ENCODE results near the gene NR3C1. TPM values are rescaled to one million over a fixed set of nuclear protein-coding genes. Genes with fewer than 3 reads are reported as not detected.

Gene NR3C1
- total RNA-seq, 1 donor from 2014 or later: 0.17 TPM

- H2AFZ ChIP-seq (replicated peaks): no peak overlapping the region
- H3K27ac Mint-ChIP-seq: no peak overlapping the region
- no peak overlapping the region for H3K9ac ChIP-seq
- no peaks in the 10 kb centered on the region for H3K4me1 Mint-ChIP-seq
- TF ChIP-seq CTCF (IDR thresholded peaks at IDR 0.05) (no peak), EZH2 (IDR thresholded peaks at IDR 0.05) (no peak), EZH2phosphoT487 (IDR thresholded peaks at IDR 0.05) (no peak)
- H3K36me3 Mint-ChIP-seq: no peaks in the 10 kb centered on the region
- no peaks in the 10 kb centered on the region for H3K9me3 Mint-ChIP-seq
- H3K9me3 ChIP-seq (ENCODE audit: low read depth): no peaks in the 10 kb centered on the region
- DNase-seq (ENCODE audit: low spot score): no peak
- H3K4me3 ChIP-seq: no peak overlapping the region
- no peaks in the 10 kb centered on the region for H3K36me3 ChIP-seq
- no peaks in the 10 kb centered on the region for H3K79me2 ChIP-seq (ENCODE audit: low read depth)
- no peak overlapping the region for H3K4me3 Mint-ChIP-seq
- H3K27ac ChIP-seq: no peak overlapping the region
- no peaks in the 10 kb centered on the region for H3K27me3 ChIP-seq
- H3K4me1 ChIP-seq: peaks cover 5% of the 10 kb centered on the region
- H4K20me1 ChIP-seq (ENCODE audit: low read depth): no peaks in the 10 kb centered on the region
- H3K27me3 Mint-ChIP-seq (ENCODE audit: insufficient read depth, low read depth): no peaks in the 10 kb centered on the region
- no peaks in the 10 kb centered on the region for H3F3A ChIP-seq (ENCODE audit: low read depth)
- H3K4me2 ChIP-seq: no peak overlapping the region
Measured at GRCh38 chr5:143316844-143317631, 86.4 kb downstream of the NR3C1 start.

- TF ChIP-seq CTCF (IDR thresholded peaks at IDR 0.05) (no peak), EZH2phosphoT487 (IDR thresholded peaks at IDR 0.05) (no peak), EZH2 (IDR thresholded peaks at IDR 0.05) (no peak)
- Histone ChIP-seq H3F3A (ENCODE audit: low read depth) (no peaks in the 10 kb centered on the region), H3K4me3 (no peak overlapping the region), H4K20me1 (ENCODE audit: low read depth) (no peaks in the 10 kb centered on the region), H3K4me2 (no peak overlapping the region), H3K9ac (no peak overlapping the region), H3K27me3 (no peaks in the 10 kb centered on the region), H3K79me2 (ENCODE audit: low read depth) (no peaks in the 10 kb centered on the region), H3K4me1 (peaks cover 5% of the 10 kb centered on the region), H3K27ac (no peak overlapping the region), H3K9me3 (ENCODE audit: low read depth) (no peaks in the 10 kb centered on the region), H2AFZ (replicated peaks) (no peak overlapping the region), H3K36me3 (no peaks in the 10 kb centered on the region)
- H3K36me3 Mint-ChIP-seq: no peaks in the 10 kb centered on the region
- H3K9me3 Mint-ChIP-seq: no peaks in the 10 kb centered on the region
- no peaks in the 10 kb centered on the region for H3K27me3 Mint-ChIP-seq (ENCODE audit: insufficient read depth, low read depth)
- H3K4me1 Mint-ChIP-seq: no peaks in the 10 kb centered on the region
- H3K27ac Mint-ChIP-seq: no peak overlapping the region
- no peak overlapping the region for H3K4me3 Mint-ChIP-seq
- DNase-seq (ENCODE audit: low spot score): no peak
Measured at GRCh38 chr5:143316337-143316736, 87.1 kb downstream of the NR3C1 start.

GRCh38 chr5:143315929-143316328, 87.6 kb downstream of the NR3C1 start:
- Mint-ChIP-seq H3K9me3 (no peaks in the 10 kb centered on the region), H3K4me1 (no peaks in the 10 kb centered on the region), H3K27ac (no peak overlapping the region), H3K27me3 (ENCODE audit: insufficient read depth, low read depth) (no peaks in the 10 kb centered on the region), H3K36me3 (no peaks in the 10 kb centered on the region), H3K4me3 (no peak overlapping the region)
- Histone ChIP-seq H3K9me3 (ENCODE audit: low read depth) (no peaks in the 10 kb centered on the region), H3K4me2 (no peak overlapping the region), H3K9ac (no peak overlapping the region), H3F3A (ENCODE audit: low read depth) (no peaks in the 10 kb centered on the region), H4K20me1 (ENCODE audit: low read depth) (no peaks in the 10 kb centered on the region), H3K79me2 (ENCODE audit: low read depth) (no peaks in the 10 kb centered on the region), H3K27ac (no peak overlapping the region), H3K36me3 (no peaks in the 10 kb centered on the region), H3K4me1 (peaks cover 5% of the 10 kb centered on the region), H2AFZ (replicated peaks) (no peak overlapping the region), H3K27me3 (no peaks in the 10 kb centered on the region), H3K4me3 (no peak overlapping the region)
- peak; percentile 22 for DNase-seq (ENCODE audit: low spot score)
- TF ChIP-seq CTCF (IDR thresholded peaks at IDR 0.05): no peak
- no peak for TF ChIP-seq EZH2phosphoT487 (IDR thresholded peaks at IDR 0.05)
- TF ChIP-seq EZH2 (IDR thresholded peaks at IDR 0.05): no peak

All from neural progenitor cell (in vitro differentiated cells).